ENCODE measurements around the gene YIPF4.
"Not testable (repeated sequence)": the region's sequence is repeated elsewhere in the genome, so short reads cannot be mapped to it uniquely, and the experiment has no call there.

Gene YIPF4

DNA sequence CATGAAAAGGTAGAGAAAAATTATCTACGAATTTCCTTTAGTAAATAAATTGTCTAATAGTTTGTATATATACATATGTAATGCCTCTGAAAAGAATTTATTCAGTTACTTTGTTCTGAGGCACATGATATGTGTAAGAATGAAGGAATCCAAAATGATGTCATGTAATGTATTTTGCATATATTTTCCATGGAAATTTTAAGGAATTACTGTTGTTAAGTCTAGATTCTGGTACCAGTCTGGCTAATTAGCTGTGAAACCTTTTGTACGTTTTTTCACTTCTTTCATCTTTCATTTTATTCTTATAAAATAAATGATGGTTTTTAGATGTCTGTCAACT, 12.3 kb downstream of the YIPF4 start:
- no peak for FAIRE-seq

DNA sequence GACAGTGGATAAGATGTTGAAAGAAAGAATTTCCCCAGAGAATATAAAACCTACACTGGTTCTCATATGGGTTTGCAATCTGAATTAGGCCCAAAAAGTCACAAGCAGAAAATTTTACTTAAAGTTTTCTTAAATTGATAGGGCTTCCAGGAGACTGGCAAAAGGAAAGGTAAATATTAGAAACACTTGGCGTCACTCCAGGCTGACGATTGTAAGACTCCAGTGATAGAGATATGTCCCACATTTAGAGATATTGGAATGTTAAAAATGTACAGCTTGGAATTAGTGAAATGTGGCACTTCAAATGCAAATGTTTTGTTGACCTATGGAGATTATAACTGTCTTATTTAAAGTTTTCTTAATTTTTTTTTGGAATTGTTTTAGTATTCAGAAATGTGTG, 14.0 kb downstream of the YIPF4 start:
- FAIRE-seq = no peak

DNA sequence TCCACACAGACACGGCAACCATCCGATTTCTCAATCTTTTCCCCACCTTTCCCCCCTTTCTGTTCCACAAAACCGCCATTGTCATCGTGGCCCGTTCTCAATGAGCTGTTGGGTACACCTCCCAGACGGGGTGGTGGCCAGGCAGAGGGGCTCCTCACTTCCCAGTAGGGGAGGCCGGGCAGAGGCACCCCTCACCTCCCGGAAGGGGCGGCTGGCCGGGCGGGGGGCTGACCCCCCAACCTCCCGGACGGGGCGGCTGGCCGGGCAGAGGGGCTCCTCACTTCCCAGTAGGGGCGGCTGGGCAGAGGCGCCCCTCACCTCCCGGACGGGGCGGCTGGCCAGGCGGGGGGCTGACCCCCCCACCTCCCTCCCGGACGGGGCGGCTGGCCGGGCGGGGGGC, 15.8 kb downstream of the YIPF4 start:
- not testable (repeated sequence) for FAIRE-seq

DNA sequence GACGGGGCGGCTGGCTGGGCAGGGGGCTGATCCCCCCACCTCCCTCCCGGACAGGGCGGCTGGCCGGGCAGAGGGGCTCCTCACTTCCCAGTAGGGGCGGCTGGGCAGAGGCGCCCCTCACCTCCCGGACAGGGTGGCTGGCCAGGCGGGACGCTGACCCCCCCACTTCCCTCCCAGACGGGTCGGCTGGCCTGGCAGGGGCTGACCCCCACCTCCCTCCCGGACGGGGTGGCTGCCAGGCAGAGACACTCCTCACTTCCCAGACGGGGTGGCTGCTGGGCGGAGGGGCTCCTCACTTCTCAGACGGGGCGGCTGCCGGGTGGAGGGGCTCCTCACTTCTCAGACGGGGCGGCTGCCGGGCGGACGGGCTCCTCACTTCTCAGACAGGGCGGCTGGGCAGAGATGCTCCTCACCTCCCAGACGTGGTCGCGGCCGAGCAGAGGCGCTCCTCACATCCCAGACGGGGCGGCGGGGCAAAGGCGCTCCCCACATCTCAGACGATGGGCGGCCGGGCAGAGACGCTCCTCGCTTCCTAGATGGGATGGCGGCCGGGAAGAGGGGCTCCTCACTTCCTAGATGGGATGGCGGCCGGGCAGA, 16.4 kb downstream of the YIPF4 start:
- not testable (repeated sequence) for FAIRE-seq

DNA sequence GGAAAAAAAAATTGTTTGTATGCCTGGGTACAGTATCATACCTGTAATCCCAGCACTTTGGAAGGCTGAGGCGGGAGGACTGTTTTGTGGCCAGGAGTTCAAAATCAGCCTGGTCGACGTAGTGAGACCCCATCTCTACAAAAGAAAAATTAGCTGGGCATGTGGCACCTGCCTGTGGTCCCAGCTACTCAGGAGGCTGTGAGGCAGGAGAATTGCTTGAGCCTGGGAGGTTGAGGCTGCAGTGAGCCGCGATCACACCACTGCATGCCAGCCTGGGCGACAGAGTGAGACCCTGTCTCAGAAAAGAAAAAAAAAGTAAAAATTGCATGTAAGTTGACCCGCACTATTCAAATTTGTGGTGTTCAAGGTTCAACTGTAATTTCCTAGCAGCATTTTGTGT, 32.9 kb downstream of the YIPF4 start:
- FAIRE-seq = no peak

DNA sequence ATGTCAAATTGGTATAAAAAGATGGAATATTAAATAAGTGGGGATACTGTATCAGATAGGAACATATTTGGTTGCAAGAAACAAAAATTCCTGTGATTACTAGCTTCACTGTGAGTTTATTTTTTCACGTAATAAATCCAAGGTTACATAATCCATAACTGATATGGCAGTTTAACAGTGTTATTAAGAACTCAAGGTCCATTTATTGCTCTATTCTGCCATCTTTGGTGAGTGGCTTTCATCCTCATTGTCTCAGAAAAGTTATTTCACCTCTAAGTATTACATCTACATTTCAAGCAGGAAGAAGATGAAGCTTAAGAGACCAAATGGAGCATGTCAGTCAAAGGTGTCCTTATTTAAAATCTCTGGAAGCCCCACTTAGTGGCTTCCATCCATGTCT, 37.2 kb downstream of the YIPF4 start:
- FAIRE-seq = no peak

DNA sequence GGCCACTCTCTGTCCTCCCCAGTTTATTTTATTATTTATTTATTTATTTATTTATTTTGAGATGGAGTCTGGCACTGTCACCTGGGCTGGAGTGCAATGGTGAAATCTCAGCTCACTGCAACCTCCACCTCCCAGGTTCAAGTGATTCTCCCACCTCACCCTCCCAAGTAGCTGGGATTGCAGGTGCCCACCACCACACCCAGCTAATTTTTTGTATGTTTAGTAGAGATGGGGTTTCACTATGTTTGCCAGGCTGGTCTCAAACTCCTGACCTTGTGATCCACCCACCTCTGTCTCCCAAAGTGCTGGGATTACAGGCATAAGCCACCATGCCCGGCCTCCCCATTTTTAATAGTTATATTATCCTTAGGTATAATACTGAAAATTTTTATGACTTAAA, 51.0 kb downstream of the YIPF4 start:
- FAIRE-seq = not testable (repeated sequence)

DNA sequence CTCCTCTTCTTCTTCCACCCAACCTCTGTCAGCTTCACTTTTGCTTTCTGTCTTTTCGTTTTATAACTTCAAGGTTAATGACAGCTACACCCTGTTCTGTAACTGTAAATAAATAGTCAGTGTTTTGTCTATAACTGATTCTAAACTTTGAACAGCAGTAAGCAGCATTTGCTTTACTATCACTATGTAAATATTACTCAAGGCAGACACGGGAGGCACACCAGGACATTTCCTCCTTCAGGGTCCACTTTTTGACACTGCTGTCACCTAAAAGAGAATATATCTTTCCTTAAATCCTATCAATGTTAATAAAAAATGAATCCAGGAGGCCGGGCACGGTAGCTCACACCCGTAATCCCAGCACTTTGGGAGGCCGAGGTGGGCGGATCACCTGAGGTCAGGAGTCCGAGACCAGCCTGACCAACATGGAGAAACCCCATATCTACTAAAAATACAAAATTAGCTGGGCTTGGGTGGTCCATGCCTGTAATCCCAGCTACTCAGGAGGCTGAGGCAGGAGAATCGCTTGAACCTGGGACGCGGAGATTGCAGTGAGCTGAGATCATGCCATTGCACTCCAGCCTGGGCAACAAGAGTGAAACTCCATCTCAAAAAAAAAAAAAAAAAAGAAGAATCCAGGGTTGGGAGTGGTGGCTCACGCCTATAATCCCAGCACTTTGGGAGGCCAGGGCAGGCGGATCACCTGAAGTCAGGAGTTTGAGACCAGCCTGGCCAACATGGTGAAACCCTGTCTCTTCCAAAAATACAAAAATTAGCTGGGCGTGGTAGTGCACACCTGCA, 51.7 kb downstream of the YIPF4 start:
- not testable (repeated sequence) for FAIRE-seq

DNA sequence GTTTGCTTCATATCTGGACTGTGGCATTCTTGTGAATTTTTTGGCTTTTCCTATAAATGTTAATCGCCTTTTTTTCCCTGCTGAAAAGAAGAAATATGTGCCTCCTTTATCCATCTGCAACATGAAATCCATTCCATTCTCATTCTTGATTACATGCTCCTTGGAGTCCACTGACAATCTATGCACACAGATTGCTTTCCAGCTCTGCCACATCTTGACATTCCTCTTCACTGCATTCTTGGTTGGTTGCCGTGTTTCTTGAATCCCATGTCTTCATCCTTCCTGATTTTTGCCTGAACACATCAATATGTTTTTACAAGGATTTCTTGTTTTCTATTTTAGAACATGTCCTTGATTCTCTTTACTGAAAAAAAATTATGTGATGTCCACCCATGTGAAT, 52.4 kb downstream of the YIPF4 start:
- no peak for FAIRE-seq

DNA sequence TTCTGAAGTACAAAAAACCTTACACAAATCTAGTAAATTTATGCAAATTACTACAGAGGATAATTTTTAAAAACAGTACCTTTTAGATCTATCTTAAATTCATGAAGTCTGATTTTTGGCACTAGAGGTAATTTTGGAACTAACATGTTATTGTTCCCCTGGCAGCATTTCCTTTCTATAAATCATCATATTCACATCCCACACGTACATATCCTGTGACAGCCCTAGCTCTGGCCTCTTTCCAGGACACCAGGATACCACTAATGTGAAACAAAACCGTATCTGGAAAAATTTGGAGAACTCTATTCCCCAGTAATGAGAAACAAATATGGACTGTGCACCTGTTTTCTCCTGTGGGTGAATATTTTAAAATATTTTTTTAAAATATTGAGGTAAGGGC, 65.1 kb downstream of the YIPF4 start:
- FAIRE-seq = no peak

DNA sequence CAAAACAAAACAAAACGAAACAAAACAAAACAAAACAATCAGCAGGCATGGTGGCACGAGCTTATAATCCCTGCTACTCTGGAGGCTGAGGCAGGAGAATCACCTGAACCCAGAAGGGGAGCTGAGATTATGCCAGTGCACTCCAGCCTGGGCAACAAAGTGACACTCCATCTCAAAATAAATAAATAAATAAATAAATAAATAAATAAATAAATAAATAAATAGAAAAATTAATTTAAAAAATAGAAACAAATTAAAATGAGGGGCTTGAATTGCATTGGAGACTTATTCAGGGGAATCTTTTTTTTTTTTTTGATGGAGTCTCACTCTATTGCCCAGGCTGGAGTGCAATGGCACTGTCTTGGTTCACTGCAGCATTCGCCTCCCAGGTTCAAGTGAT, 73.1 kb downstream of the YIPF4 start:
- FAIRE-seq = not testable (repeated sequence)

DNA sequence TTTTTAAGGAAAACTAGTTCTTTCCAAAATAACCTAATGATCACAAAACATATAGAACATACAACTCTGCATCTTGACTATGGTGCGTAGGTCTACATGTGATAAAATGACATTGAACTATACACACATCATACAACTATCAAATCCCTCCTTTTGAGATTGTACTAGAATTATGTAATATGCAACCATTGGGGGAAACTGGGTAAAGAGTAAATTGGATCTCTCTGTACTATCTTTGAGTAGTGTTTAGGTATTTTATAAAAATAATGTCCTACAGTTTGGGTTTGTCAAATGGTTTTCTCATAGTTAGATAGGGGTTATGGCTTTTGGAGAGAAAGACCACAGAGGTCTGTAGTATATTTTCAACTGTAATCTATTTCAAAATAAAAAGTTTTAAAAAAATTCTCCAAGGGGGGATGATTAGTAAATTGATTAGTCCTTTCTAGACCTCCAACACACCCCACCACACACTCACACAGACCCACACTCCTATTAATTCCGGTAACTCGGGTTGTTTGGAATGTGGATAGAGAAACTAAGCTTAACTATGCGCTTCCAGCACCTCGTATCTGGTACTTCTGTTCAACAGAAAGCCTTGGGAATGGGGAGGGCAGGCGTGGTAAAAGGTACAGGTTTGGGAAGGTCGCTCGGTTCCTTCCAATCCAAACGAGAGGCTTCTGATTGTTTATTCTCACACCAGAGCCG, 78.4 kb downstream of the YIPF4 start:
- FAIRE-seq = no peak

DNA sequence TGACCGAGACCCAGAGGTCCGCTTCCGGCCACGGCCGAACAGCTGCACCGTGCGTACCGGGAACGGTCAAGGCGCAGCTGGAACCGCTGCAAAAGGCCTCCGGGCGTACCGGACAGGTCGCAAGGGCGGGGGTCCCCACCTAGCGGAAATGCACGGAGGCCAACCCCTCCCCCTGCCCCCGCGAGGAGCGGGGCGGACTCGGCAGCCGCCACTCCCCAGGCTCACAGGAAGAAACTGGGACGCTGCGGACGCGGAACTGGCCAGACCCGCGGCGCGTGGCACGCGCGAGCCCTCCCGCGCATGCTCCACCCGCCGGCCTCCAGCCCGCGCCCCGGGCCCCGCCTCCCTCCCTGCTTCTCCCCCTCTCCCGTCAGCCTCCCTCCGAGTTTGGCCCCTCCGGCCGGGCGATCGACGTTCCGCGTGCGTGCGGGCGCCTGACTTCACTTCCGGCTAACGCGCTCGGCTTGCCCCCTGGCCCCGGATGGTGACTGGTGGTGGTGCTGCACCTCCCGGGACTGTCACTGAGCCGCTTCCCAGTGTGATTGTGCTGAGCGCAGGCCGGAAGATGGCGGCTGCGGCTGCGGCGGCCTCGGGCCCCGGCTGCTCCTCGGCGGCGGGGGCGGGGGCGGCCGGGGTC, 79.1 kb downstream of the YIPF4 start, which contains the start of gene BIRC6:
Gene BIRC6 (plus strand): TSS at position 343 of the 637 bp plus-strand sequence. CDS start 139 bp downstream, at position 482.
- FAIRE-seq = no peak

DNA sequence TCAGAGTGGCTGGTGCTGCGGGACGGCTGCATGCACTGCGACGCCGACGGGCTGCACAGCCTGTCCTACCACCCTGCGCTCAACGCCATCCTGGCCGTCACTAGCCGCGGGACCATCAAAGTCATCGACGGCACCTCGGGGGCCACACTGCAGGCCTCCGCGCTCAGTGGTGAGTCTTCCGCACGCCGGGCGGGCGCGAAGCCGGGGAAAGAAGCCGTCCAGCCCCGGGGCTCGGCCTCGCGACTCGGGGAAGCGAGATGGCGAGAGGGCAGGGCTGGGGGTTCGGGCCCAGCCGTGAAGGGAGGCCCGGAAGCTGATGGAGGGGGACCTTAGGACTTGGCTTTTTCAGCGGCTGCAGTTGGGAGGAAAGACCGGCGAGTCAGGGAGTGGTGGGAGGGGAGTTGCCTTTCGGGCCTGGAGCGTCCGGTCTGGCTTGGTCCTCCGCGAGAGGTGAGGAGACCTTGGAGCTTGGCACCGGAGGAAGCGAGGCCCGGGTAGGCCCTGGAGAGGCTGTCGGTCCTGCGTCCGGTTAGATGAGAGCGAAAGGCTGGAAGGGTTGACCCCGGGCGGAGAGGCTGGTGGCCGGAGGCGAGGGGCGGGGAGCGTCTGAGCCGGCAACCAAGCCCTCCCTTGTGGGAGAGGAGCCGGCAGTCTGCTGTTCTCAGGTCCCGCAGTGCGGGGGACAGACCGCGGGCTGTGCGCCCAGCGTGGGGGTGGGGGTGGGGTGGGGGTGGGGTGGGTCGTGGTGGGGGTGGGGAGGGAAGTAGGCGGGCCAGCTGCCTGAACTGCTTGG, 79.8 kb downstream of the YIPF4 start:
- FAIRE-seq = no peak

DNA sequence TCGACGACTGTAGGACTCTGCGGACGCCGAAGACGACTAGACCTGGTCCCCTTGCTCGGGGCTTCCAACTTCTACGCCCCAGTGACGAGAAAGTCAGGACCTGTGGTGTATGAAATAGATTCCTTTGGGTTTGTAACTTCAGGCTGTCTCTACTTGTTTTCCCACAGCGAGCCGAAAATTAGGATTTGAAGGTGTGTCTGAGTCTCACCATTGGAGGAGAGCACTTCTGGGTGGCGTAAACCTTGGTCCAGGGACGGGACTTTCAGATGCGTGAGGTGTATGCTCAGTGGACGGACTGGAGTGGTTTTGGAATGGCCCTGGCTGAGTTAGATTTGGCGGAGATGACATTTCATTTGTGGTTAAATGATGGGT, 80.4 kb downstream of the YIPF4 start:
- FAIRE-seq = no peak

DNA sequence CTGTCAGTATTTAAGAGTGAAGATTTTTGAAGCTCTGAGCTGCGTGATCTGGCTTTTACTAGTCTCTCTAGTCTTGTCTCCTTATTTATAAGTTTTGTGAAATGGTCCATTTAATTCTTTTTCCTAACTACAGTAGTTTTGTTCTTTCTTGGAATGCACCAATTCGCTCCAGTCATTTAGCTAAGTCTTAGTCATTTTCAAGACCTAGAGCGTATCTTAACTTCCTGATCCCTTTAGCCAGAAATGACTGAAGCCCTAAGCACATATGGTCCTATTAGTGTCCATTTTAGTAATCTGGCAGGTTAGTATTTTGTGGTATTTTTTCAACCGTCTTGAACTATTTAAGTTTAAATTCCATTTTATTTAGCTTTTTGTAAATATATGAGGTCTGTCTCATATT, 82.7 kb downstream of the YIPF4 start:
- FAIRE-seq = no peak

DNA sequence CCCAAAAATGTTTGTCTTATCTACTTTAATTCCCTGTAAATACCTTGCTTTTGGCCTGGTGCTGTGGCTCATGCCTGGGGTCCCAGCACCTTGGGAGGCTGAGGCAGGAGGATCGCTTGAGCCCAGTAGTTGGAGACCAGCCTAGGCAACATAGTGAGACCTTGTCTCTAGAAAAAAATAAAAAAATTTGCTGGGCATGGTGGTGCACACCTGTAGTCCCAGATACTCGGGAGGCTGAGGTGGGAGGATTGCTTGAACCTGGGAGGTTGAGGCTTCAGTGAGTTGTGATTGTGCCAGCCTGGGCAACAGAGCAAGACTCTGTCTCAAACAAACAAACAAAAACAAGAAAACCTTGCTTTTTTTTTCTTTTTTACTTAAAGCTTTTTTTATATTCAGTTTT, 85.3 kb downstream of the YIPF4 start:
- not testable (repeated sequence) for FAIRE-seq

DNA sequence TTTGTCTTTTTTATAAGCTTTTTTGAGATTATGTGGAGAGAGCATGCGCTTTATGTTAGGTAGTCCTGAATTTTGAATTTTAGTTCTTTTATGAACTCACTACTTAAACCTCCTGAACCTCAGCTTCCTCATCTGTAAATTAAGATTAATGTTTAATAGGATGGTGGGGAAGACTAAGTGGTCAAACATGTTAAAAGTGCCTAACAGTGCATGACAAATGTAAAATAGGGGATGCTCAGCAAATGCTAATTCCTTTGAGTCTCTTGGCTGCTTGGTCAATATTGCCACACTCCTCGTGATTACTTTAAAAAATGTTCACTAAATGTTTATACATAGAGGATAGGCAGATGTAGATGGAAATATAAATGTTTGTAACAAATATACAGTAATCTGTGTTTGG, 85.9 kb downstream of the YIPF4 start:
- no peak for FAIRE-seq

DNA sequence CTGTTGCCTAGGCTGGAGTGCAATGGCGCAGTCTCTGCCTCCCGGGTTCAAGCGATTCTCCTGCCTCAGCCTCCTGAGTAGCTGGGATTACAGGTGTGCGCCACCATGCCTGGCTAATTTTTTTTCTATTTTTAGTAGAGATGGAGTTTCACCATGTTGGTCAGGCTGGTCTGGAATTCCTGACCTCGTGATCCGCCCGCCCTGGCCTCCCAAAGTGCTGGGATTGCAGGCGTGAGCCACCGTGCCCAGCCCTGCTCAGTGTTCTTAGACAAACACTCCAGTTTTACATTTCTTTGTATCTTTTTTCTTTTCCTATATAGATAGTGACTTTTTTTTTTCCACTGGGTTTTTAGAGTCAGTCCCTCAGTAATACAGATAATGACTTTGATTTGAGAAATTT, 86.6 kb downstream of the YIPF4 start:
- not testable (repeated sequence) for FAIRE-seq

DNA sequence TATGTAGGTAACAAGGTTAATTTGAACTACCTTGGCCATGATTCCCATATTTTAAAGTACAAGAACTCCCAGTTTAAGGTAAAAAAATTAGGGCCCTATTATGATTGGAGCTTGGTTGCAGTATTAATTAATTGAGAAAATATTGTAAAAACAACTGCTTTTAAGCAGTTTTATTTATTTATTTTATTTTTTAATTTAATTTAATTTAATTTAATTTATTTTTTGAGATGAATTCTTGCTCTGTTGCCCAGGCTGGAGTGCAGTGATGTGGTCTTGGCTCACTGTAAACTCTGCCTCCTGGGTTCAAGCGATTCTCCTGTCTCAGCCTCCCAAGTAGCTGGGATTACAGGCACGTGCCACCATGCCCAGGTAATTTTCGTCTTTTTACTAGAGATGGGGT, 88.0 kb downstream of the YIPF4 start:
- FAIRE-seq = not testable (repeated sequence)
